Measurements from ENCODE around the gene PCDH9. TPM values are rescaled to one million over a fixed set of nuclear protein-coding genes. Genes with fewer than 3 reads are reported as not detected.

Gene PCDH9
- total and polyA plus RNA-seq, 11 donors: 3.0 to 39.6 (median 21.6) TPM

DNA sequence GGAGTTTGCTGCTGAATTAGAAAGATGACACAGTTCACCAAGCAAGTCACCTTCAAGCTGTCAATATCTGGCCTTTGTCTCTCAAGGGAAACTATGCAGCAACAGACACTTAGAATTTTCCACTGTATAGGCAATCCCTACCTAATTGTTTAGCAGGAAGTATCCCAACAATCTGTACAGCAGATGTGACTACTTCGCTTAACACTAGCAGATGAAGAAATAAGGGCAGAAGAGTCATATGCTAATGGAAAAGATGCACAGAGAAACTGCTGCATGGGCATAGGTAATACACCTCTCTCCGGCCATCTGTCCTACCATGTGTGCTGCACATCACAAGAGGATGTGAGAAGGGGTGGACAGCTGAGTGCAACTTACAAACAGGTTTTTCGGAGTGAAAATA, 851.2 kb downstream of the PCDH9 start:
- Histone ChIP-seq H3K27ac (no peak overlapping the region), H3K27me3 (no peaks in the 10 kb centered on the region), H3K4me3 (no peak overlapping the region), H3K9me3 (no peaks in the 10 kb centered on the region), H3K4me1 (no peaks in the 10 kb centered on the region), H3K36me3 (no peaks in the 10 kb centered on the region)
- DNase-seq (no peak), ATAC-seq (no peak)
- intact Hi-C loops (cut with DNase I): no loop called here
- TF ChIP-seq, protein P1, sequence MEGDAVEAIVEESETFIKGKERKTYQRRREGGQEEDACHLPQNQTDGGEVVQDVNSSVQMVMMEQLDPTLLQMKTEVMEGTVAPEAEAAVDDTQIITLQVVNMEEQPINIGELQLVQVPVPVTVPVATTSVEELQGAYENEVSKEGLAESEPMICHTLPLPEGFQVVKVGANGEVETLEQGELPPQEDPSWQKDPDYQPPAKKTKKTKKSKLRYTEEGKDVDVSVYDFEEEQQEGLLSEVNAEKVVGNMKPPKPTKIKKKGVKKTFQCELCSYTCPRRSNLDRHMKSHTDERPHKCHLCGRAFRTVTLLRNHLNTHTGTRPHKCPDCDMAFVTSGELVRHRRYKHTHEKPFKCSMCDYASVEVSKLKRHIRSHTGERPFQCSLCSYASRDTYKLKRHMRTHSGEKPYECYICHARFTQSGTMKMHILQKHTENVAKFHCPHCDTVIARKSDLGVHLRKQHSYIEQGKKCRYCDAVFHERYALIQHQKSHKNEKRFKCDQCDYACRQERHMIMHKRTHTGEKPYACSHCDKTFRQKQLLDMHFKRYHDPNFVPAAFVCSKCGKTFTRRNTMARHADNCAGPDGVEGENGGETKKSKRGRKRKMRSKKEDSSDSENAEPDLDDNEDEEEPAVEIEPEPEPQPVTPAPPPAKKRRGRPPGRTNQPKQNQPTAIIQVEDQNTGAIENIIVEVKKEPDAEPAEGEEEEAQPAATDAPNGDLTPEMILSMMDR (IDR thresholded peaks at IDR 0.05): no peak
- TF ChIP-seq POLR2A (IDR thresholded peaks at IDR 0.05): no peak
- WGBS, 4 donors: 88 to 93% (median 89%) methylated on average over 3 of the region's 3 CpGs

DNA sequence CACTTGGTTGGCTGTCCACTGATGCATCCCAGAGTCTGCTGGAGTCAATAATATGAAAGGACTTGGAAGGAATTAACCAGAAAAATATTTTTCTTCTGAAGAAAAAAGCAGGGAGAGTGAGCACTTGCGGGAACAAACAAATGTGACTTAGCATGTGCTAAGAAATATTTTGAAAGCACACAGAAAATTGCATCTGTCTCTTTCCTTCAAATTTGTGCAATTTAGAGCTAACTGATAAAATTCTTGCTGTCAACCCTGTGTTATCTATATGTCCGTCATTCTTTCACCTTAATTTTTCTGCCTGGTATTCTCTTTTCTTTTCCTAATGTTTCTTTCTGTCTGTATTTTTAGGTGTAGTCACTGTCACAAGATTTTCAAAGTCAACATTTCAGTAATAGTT, 852.6 kb downstream of the PCDH9 start:
- Histone ChIP-seq H3K4me3 (no peak overlapping the region), H3K27me3 (no peaks in the 10 kb centered on the region), H3K9me3 (no peaks in the 10 kb centered on the region), H3K36me3 (no peaks in the 10 kb centered on the region), H3K27ac (no peak overlapping the region), H3K4me1 (no peaks in the 10 kb centered on the region)
- TF ChIP-seq POLR2A (IDR thresholded peaks at IDR 0.05): no peak
- TF ChIP-seq, protein P1 (IDR thresholded peaks at IDR 0.05): no peak
- intact Hi-C loops (cut with DNase I): no loop called here
- ATAC-seq (no peak), DNase-seq (no peak)
- WGBS, 4 donors: 37 to 65% (median 50%) methylated on average over 2 of the region's 2 CpGs

DNA sequence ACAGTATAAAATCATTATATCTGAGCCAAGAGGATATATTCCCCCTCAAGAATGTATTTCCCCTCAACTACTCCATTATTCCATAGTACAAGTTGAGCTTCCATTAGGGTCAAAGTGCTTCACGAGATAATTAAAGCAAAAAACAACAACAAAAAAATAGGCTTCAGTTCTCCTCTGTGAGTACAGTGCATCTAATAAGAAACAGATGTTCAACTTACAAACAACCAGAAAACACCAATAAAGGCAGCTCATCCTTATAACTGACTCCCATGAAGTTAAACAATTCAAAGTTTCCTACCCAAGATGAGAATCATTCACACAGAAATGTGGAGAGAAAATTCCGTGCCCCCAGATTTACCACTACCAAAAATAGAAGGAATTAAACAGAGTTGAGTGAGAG, 854.4 kb downstream of the PCDH9 start:
- intact Hi-C loops (cut with DNase I): no loop called here
- WGBS, 4 donors: 62 to 76% (median 68%) methylated on average over 2 of the region's 2 CpGs
- TF ChIP-seq POLR2A (IDR thresholded peaks at IDR 0.05): no peak
- TF ChIP-seq, protein P1 (IDR thresholded peaks at IDR 0.05): no peak
- no peaks in the 10 kb centered on the region for H3K27me3 ChIP-seq
- DNase-seq (no peak), ATAC-seq (no peak)
- H3K27ac ChIP-seq: no peak overlapping the region
- H3K4me3 ChIP-seq: no peak overlapping the region
- H3K9me3 ChIP-seq: no peaks in the 10 kb centered on the region
- H3K36me3 ChIP-seq: no peaks in the 10 kb centered on the region
- no peaks in the 10 kb centered on the region for H3K4me1 ChIP-seq

DNA sequence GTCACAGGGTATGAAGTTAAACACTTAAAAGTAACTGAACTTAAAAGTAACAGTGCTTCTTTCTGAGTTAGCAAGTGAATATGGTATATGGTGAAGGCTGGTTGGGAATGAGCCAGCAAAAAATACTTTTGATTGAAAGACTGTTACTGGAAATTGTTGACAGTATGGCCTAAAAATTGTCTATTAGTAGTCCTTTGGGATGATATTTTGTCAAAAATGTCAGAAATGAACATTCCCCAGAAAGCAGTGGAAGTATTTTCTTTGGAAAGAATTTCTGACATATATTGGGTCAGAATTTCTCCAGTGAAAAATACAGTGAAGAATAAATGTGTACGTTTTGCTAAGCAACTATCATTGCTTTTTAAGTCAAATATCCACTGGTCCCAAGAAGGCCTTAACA, 860.5 kb downstream of the PCDH9 start:
- 40 to 73% (median 49%) methylated on average over 1 of the region's 1 CpG for WGBS, 4 donors
- ATAC-seq: no peak

More for the DNA sequence above, 860.5 kb downstream of the PCDH9 start:
- Histone ChIP-seq H3K36me3 (no peaks in the 10 kb centered on the region), H3K4me3 (no peak overlapping the region), H3K27me3 (no peaks in the 10 kb centered on the region), H3K9me3 (no peaks in the 10 kb centered on the region), H3K27ac (no peak overlapping the region), H3K4me1 (no peaks in the 10 kb centered on the region)
- intact Hi-C loops (cut with DNase I): no loop called here
- TF ChIP-seq, protein P1 (IDR thresholded peaks at IDR 0.05): no peak
- TF ChIP-seq POLR2A (IDR thresholded peaks at IDR 0.05): no peak
- DNase-seq: no peak

Data from heart left ventricle (tissue), 16 donors.